ENCODE results near the gene RCOR1.
"Not testable (repeated sequence)": the region's sequence is repeated elsewhere in the genome, so short reads cannot be mapped to it uniquely, and the experiment has no call there.

Gene RCOR1

GRCh38 chr14:102757646-102758045, 165.2 kb downstream of the RCOR1 start:
- DNase-seq, result no peak

GRCh38 chr14:102758087-102758486, 165.6 kb downstream of the RCOR1 start:
- DNase-seq, result no peak

- DNase-seq, result no peak
Observed at GRCh38 chr14:102759456-102760187, 167.2 kb downstream of the RCOR1 start.

- DNase-seq, result peak in 1 of 3 donors; percentile 39
Observed at GRCh38 chr14:102760496-102761193, 168.2 kb downstream of the RCOR1 start.

GRCh38 chr14:102761206-102761605, 168.8 kb downstream of the RCOR1 start:
- DNase-seq, result no peak

GRCh38 chr14:102764220-102764671, 171.8 kb downstream of the RCOR1 start:
- peak; percentile 44 to 69 (median 56) for DNase-seq

GRCh38 chr14:102765770-102766169, 173.3 kb downstream of the RCOR1 start:
- DNase-seq, result not testable (repeated sequence)

GRCh38 chr14:102768223-102769048, 176.0 kb downstream of the RCOR1 start:
- peak; percentile 92 to 94 (median 94) for DNase-seq

- no peak for DNase-seq
Observed at GRCh38 chr14:102769049-102769327, 176.5 kb downstream of the RCOR1 start.

- DNase-seq, result no peak
Observed at GRCh38 chr14:102770147-102771123, 178.0 kb downstream of the RCOR1 start.

GRCh38 chr14:102771144-102771543, 178.7 kb downstream of the RCOR1 start:
- DNase-seq, result no peak

- no peak for DNase-seq
Observed at GRCh38 chr14:102772781-102773570, 180.5 kb downstream of the RCOR1 start.

GRCh38 chr14:102774391-102775153, 182.1 kb downstream of the RCOR1 start:
- DNase-seq, result peak; percentile 74 to 79 (median 74)

GRCh38 chr14:102775855-102776760, 183.7 kb downstream of the RCOR1 start:
- DNase-seq, result peak; percentile 73 to 75 (median 75)

- peak; percentile 89 to 97 (median 94) for DNase-seq
Observed at GRCh38 chr14:102776761-102777710, 184.6 kb downstream of the RCOR1 start, which contains the start of gene TRAF3. TRAF3 (plus strand) TSS chr14:102777449; CDS start chr14:102870202, 92,753 bp downstream.

- peak; percentile 44 to 66 (median 45) for DNase-seq
Observed at GRCh38 chr14:102777711-102778337, 185.4 kb downstream of the RCOR1 start.

GRCh38 chr14:102778338-102779083, 186.1 kb downstream of the RCOR1 start:
- DNase-seq, result peak; percentile 37 to 50 (median 39)
